ENCODE measurements around the gene HDAC8.
"Not testable (repeated sequence)": the region's sequence is repeated elsewhere in the genome, so short reads cannot be mapped to it uniquely, and the experiment has no call there.

Gene HDAC8

DNA sequence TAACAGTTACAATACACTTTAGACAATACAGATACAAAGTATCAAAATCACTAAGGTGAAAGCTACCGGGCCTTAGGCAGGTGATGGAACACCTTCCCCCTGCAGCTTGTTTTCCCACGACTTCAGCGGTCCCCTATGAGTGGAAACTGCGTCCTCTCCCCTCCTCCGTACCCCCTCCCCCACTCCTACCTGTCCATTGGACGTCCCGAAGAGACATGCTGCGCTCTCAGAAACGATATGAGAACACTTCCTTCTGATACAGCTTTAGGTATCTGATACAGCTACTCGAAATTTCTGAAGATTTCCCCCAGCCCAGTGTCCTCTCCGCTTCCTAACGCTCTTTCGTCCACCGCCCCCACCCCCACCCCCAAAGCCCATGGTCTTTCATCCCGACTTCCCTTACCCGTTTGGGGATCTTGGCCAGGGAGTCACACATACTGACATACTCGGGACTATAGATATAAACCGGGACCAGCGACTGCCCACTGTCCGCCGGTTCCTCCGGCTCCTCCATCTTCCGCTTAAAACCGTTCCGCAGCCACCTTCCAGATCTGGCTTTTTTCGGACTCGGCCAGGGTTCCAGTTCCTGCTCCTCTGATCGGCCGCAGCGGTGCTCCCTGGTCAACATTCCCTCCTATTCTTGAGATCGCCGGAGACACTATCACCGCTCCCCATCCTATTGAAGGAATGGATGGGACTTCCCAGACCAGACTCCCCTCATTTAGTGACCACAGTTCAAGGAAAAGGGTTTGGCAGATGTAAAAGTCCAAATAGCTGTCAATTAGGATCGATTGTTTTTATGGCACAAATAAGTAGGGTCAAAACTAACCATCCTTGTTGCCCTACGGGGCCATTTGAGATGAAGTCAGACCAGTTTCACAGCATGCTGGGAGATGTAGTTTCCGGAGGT is at the start of gene HDAC8:
Gene HDAC8 (minus strand): TSS at position 596 of the 910 bp plus-strand sequence. CDS start 82 bp downstream, at position 514.
- DNase-seq (ENCODE audit: low spot score) = peak; percentile 52

DNA sequence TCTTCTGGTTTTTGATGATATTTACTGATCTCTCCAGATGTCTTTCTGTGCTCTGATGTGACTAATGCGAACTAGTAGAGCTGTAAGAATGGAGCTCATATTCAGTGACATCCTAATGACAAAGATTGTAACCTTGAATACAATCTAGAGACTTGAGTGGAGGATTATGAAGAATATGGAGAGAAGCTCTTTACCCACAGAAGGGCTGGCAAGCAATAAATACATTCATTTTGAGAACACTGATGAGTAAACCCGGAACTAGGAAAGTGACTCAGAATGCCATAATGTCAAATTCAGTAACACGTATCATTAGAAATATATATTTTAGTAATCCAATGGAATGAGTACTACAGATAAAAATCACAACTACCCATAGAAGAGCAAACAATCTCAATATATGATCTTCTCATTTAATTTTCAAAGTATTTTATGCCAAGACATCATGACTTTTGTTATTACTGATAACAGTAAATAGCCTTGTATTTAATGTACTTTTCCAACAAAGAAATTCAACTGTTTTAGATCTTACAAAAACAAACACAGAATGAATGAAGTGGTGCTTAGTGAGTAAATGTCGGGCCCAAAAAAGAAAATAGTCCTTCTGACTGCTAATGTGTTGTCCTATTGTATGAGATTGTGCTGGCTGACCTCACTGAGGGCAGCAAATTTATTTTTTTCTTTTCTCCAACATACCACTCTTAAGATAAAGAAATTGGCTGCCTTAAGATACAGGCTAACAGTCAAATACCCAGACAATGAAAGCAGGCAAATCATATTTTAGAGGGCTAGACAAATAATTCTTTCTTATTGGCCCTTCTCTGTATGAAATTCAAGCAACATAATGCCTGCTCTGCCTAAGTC is 49.2 kb upstream of the HDAC8 start:
- no peak for DNase-seq (ENCODE audit: low spot score)

DNA sequence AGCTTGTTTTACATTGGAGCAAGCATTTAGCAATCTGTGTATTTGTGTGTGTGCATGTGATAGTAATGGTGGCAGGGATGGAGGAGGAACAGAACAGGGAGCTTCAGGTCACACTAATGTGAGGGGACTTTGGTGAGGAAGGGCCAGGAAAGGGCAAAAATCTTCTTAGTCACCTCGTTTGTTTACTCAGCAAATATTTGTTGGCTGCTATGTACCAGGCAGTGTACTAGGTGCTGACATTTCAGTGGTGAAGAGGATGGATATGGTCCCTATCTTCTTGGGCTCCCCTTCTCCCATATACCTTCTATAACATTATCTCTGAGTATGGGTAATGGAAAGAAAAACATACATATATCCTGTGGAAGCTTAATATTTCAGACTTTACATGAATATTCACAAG is 48.5 kb upstream of the HDAC8 start:
- DNase-seq (ENCODE audit: low spot score) = no peak

DNA sequence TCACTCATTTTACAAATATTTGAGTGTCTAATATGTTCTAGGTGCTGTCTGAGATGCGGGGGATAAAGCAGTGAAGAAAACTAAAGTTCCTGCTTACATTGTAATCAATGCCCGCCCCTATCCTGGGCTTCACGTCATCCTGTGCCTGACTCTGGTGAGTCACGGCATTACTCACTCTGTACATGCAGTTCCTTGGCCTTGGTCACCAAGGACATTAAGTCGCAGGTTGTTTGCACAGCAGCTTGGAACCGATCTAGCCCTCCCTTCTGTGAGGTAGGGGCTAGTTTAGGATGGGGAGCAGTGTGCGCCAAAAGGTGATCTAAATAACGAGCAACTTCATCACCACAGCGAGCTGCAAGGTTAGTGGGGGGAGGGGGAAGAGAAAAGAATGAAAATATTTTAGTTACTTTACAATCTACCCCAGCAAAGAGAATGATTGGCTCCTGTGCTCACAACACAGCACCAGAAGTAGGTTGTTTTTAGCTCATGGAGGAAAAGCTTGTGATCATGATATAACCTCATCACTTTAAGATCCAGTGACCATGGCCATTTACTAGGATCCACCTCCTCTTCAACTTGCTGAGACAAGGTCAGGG is 48.0 kb upstream of the HDAC8 start:
- no peak for DNase-seq (ENCODE audit: low spot score)

DNA sequence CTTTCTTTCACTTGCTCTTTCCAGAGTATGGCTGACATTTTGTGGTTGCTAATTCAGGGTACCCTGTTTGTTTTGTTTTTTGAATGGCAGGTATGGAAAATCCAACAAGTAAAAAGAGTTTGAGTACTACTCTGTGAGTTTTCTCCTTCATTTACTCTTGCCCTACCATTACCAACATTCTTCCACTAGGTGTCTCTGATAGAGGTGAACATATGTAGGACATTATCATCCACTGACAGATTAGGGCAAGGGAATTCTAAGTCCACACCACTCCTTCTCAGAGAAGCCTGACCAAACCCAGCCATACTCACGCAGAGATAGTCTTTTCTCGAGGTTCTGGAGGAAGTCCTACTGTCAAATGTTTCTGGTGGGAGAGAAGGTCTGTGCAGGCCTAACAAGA is 36.7 kb upstream of the HDAC8 start:
- no peak for DNase-seq (ENCODE audit: low spot score)

DNA sequence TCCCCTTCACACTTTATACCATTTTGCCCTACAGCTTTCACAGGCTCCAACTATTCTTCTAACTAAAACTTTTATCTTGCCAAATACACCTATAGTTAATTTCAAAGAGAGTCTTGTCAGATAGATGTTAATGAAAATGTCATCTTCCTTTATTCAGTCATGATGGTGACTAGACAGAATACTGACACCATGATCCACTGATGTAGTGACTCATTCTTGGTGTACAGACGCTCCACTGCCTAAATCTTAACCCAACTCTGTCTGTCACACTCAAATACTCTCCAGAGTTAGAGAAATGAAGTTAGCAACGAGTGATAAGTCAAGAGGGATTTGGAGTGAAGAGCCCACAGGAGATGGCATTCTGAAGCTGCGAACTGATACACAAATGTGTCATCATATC is 32.1 kb upstream of the HDAC8 start:
- DNase-seq (ENCODE audit: low spot score) = no peak

DNA sequence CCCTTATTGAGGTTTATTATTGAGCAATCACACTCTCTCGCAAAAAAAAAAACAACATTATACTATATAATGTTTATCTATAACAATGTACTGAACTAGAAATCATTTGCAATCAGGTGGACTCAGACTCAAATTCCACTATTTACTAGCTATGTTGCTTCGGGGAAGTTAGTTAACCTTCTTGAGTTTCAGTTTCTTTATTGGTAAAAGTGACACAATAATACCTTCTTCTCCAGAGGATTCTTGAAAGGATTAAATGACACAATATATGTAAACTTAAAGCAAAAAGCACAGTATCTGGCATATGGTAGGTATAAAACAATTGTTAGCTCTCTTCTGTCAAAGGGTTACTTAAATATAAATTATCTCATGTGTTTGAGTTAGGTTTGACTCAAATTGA is 31.5 kb upstream of the HDAC8 start:
- no peak for DNase-seq (ENCODE audit: low spot score)

DNA sequence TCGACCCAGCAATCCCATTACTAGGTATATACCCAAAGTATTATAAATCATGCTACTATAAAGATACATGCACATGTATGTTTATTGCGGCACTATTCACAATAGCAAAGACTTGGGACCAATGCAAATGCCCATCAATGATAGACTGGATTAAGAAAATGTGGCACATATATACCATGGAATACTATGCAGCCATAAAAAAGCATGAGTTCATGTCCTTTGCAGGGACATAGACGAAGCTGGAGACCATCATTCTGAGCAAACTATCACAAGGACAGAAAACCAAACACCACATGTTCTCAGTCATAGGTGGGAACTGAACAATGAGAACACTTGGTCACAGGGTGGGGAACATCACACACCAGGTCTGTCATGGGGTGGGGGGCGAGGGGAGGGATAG is 18.4 kb upstream of the HDAC8 start:
- DNase-seq (ENCODE audit: low spot score) = not testable (repeated sequence)

DNA sequence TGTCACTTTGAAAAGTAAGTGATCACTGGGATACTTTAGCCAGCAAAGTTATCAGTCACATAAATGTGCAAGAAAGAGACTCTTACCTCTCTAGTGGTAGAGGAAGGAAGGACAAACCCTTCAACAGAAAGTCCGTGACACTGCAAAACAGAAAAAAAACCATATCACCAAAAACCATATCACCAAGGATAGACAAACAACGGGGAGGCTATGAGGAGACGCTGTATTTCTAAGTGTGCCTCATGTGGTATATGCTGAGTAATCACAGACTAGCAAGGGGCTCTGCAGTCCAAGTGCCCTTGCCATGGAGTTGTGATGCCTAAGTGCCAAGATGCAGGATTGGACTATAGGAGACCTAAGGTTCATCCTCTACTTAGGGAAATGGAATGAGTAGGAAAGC is 11.5 kb upstream of the HDAC8 start:
- DNase-seq (ENCODE audit: low spot score) = no peak

DNA sequence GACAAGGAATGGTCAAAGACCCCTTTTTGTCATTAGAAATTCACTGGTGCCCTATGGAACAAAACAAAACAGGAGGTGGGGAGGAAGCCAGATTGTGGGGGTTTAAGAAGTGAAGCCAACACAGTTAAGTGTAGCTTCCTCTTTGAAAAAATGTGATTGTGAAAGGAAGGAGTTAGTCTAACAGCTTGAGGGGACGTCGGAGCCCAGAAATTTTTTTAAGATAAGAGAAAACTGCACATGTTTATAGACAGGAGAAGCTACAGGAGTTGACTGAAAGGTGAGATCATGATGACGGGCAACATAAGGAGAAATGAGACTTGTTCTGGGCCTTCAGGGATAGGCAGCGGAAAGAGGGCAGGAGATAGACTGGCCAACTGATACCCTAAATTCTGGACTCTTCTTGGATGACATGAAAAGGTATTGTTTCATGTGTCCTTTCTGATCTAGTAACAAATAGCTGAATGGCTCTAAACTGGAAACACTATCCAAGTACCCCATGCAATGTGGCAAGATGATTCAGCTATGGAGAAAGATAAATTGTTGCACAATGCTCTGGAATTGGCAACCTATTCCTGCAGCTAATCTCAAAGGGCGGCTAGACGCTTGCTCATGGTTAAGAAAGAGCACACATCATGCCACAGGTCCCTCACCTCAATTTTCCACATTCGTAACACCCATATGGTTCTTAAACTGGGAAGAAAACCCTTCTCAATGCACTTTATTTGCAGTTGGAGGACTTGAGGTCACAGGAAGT is 3.7 kb upstream of the HDAC8 start:
- no peak for DNase-seq (ENCODE audit: low spot score)

DNA sequence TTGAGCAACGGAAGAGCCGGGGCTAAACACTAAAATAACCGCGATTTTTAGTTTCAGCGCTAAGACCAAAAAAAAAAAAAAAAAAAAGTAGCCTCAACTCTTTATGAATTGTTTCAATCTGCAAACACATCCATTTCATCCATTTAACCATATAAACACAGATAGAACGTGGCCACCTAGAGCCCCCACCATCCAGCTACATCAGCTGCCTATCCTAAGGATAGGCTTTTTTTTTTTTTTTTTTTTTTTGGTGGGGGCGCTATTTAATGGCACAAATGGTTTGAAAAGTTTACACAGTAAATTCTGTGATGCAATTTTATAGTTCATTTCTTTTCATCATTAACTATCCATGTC is 492 bp upstream of the HDAC8 start:
- no peak for DNase-seq (ENCODE audit: low spot score)

DNA sequence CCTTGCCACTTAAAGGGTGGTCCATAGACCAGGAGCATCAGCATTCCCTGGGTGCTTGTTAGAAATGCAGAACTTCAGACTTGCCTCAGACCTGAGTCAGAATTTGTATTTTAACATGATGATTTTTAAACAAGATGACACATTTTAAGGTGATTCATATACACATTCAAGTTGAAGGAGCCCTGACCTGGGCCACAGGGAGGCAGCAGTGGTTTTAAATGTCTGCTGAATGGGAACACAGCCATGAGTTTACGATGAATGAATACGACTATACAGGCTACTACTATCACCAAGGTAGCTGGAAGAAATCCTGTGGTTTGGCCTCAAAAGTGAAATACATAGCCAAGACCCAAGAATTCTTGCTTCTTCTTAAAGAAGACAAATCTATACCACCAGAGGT is 2.9 kb downstream of the HDAC8 start:
- DNase-seq (ENCODE audit: low spot score) = no peak

DNA sequence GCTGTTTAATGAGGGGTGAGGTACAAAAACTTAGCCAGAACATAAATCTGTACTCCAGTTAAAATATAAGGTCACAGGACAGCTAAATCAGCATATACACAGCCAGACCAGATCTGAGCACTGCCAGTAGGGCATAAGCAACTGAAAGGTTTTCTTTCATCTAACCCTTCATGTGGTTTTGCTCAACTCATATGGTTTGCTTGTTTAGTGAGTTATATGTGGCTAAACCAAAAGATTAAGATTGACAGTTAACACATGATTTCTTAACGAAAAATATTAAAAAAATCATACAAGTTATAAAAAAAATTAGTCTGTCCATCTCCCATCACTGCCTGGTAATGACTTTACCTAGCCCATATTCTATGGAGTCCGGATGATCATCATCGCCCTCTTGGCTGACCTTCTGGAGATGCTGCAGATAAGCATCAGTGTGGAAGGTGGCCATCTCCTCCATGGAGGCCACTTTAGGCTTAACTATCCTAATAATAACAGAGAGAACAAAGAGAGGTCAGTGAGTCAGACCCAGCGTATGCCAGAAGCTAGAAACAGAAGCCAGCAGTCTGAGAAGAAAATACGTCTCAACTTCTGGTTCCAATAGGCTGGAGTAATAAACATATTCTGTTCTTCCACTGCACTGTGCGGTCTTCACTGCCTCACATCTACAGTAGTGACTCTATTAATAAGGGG is 4.1 kb downstream of the HDAC8 start:
- no peak for DNase-seq (ENCODE audit: low spot score)

DNA sequence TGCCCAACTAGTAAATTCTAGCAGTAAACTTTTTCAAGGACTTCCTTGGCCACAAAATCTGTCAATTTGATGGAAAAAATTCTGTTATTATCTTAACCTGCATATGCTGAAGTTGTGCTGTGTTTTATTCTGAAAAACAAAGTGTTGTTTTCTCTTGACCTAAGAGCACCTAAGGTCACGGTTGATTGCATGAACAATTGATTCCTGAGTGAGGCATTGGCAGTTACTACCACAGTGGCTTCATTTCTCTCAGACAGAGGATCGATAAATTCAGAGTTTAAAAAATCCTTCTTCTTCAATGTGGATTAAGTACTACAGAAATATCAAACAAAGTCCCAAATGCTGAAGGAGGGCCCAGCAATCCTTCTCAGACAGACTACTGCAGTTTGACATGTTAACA is 6.2 kb downstream of the HDAC8 start:
- DNase-seq (ENCODE audit: low spot score) = no peak

DNA sequence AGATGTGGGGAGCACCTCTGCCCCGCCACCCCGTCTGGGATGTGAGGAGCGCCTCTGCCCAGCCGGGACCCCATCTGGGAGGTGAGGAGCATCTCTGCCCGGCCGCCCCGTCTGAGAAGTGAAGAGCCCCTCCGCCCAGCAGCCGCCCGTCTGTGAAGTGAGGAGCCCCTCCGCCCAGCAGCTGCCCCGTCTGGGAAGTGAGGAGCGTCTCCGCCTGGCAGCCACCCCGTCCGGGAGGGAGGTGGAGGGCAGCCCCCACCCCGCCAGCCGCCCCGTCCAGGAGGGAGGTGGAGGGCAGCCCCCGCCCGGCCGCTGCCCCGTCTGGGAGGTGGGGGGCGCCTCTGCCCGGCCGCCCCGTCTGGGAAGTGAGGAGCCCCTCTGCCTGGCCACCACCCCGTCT is 13.0 kb downstream of the HDAC8 start:
- not testable (repeated sequence) for DNase-seq (ENCODE audit: low spot score)

DNA sequence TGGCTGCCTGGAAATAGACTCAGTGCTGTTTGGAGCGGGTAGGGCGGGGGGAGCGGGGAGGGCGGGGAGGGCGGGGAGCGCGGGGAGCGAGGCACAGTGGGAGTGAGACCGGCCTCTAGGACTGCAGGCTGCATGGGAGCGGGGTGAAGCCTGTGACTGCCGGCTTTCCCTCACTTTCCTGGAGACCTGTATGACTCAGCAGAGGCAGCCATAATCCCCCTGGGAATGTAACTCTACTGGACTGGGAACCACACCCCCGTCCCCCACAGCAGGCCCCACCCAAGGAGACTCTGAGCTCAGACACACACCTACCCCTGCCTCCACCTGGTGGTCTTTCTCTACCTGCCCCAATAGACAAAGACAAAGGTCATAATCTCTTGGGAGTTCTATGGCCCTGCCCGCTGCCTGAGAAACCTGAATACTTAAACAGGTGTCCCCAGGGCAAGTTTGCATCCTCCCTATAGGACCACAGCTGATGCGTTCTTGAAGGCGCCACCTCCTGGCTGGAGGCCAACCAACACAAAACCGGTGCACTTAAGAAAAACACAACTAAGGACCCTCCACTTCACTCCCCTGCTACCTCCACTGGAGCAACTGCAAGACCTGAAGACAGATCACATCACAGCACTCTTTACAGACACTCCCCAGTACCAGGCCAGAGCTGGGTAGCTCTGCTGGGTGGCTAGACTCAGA is 18.0 kb downstream of the HDAC8 start:
- DNase-seq (ENCODE audit: low spot score) = no peak

DNA sequence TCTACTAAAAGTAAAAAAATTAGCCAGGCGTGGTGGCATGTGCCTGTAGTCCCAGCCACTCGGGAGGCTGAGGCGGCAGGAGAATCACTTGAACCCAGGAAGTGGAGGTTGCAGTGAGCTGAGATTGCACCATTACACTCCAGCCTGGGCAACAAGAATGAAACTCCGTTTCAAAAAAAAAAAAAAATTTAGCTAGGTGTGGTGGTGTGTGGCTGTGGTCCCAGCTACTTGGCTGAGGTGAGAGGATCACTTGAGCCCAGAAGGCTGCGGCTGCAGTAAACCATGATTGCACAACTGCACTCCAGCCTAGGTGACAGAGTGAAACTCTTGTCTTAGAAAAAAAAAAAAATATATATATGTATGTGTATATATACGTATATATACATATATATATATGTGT is 20.2 kb downstream of the HDAC8 start:
- DNase-seq (ENCODE audit: low spot score) = not testable (repeated sequence)

DNA sequence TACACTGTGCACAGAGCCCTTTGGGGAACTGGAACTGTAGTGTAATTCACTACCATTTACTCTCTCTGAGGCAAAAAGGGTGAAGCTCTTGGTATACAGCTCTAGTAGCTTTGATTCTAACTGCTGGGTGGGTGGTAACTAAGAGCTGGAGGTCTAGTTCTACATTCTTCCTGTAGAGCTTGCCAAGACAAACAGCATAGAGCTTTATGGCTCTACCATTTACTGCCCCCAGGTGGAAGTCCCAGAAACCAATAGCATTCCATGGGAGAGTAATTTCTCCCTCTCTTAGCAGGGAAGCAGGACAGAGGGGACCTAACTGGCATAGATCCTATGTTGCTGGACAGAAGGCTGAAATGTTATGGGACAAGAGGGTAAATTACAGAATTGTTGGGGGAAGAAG is 26.7 kb downstream of the HDAC8 start:
- no peak for DNase-seq (ENCODE audit: low spot score)

DNA sequence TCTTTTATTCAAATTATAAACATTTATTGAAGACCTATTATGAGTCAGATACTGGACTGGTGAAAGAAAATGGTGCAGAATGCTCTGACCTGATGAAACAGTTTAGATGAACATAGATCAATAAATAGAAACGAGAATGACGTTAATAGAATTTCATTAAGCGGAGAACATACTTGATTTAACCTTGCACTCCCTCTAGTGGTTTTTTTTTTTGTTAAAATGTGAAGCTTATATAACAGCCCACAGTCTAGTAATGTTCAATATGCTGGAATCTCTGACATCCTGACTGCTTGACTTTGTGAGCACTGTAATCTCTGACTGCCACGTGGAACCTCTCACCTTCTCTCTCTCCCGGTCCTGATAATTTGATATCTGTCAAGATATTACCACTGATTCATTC is 32.3 kb downstream of the HDAC8 start:
- DNase-seq (ENCODE audit: low spot score) = peak; percentile 24

DNA sequence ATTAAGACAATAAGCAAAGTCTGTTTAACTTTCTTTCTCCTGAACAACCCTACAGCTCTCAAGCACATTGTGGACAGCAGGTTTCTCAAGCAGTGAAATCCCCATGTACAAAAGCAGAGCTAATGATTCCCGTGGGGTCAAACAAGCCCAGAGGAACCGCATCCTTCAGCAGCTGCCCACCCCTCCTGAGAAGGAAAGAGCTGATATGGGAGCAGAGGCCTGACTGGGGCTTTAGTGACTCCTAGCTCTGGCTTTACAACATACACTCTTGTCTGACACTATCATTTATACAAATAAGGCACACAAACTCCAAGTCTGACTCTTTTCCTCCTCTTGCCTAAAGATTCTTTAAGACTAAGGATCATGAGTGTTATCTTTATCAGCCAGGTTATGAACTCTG is 32.8 kb downstream of the HDAC8 start:
- DNase-seq (ENCODE audit: low spot score) = no peak

DNA sequence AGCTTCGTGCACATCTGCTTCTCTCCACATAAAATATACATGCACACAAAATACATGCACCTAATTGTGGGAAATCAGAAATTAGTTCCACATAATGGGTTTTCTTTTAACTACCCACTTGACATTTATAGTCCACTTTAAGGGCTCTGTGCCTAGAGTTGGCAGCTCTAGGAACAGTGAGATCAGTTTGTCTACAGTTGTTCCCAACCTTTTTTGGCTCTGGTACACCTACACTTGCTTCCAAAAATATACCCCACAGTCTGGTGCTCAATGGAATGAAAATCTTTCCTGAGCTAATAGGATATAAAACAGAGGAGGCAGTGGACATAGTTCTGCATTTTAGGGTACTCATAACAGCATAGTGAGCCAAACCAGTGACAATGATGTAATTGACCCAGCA is 36.1 kb downstream of the HDAC8 start:
- no peak for DNase-seq (ENCODE audit: low spot score)

Measured in hematopoietic multipotent progenitor cell treated with erythropoietin and hydrocortisone succinate and interleukin-3 and kit ligand, for 15 days (in vitro differentiated cells).